Colonic mucosa (tissue), 4 donors: ENCODE measurements around the gene ARAP3. TPM values are rescaled to one million over a fixed set of nuclear protein-coding genes. Genes with fewer than 3 reads are reported as not detected.
"Not testable (repeated sequence)": the region's sequence is repeated elsewhere in the genome, so short reads cannot be mapped to it uniquely, and the experiment has no call there.

ENCODE experiments used
- DNase-seq: peaks from one replicate; pipeline ENCODE4 v3.0.0-alpha.2; 2020
- H3K27ac ChIP-seq: fragments of 200-600 bp; one replicate; pipeline ENCODE4 v1.8.0; 2021
- H3K27me3 ChIP-seq: fragments of 200-600 bp; one replicate; pipeline ENCODE4 v1.8.0; 2021
- H3K36me3 ChIP-seq: fragments of 200-600 bp; one replicate; pipeline ENCODE4 v1.8.0; 2021
- H3K4me1 ChIP-seq: fragments of 200-600 bp; one replicate; pipeline ENCODE4 v1.8.0; 2021; ENCODE audit warnings: mild to moderate bottlenecking
- H3K4me3 ChIP-seq: fragments of 200-600 bp; one replicate; pipeline ENCODE4 v1.8.0; 2021
- H3K9ac ChIP-seq, 2 donors: one replicate each; pipeline ENCODE4 v1.7.0; 2013; ENCODE audit warnings: control low read depth in 2 of 2, low read depth in 2 of 2, low read length in 2 of 2
- H3K9me3 ChIP-seq: fragments of 200-600 bp; one replicate; pipeline ENCODE4 v1.8.0; 2021
- intact Hi-C: fragments of 100-400 bp; cut with DNase I; formaldehyde crosslinking; loops from one replicate; pipeline ENCODE4 v1.14.1; 2022
- total RNA-seq, 2 donors: library from RNA; stranded (reverse); fragmentation: NEBNext Ultra II Directional in 1 of 2; extraction: Animal tissue kit (Norgen Biotek cat#: 25700) in 1 of 2; gene quantifications; one replicate each; pipeline ENCODE4 v1.2.1, GENCODE V29; 2021
- TF ChIP-seq, protein P1 (sequence below): fragments of 200-600 bp; IDR thresholded peaks from one replicate; pipeline ENCODE4 v1.8.0; 2022; ENCODE audit warnings: antibody characterized with exemption, mild to moderate bottlenecking
- donor health status: healthy.
- donor health status: DM: no; HTN: no; CAD: no.
- donor health status: DM: no; HTN: no; CAD: no.

The ARAP3 gene, protein sequence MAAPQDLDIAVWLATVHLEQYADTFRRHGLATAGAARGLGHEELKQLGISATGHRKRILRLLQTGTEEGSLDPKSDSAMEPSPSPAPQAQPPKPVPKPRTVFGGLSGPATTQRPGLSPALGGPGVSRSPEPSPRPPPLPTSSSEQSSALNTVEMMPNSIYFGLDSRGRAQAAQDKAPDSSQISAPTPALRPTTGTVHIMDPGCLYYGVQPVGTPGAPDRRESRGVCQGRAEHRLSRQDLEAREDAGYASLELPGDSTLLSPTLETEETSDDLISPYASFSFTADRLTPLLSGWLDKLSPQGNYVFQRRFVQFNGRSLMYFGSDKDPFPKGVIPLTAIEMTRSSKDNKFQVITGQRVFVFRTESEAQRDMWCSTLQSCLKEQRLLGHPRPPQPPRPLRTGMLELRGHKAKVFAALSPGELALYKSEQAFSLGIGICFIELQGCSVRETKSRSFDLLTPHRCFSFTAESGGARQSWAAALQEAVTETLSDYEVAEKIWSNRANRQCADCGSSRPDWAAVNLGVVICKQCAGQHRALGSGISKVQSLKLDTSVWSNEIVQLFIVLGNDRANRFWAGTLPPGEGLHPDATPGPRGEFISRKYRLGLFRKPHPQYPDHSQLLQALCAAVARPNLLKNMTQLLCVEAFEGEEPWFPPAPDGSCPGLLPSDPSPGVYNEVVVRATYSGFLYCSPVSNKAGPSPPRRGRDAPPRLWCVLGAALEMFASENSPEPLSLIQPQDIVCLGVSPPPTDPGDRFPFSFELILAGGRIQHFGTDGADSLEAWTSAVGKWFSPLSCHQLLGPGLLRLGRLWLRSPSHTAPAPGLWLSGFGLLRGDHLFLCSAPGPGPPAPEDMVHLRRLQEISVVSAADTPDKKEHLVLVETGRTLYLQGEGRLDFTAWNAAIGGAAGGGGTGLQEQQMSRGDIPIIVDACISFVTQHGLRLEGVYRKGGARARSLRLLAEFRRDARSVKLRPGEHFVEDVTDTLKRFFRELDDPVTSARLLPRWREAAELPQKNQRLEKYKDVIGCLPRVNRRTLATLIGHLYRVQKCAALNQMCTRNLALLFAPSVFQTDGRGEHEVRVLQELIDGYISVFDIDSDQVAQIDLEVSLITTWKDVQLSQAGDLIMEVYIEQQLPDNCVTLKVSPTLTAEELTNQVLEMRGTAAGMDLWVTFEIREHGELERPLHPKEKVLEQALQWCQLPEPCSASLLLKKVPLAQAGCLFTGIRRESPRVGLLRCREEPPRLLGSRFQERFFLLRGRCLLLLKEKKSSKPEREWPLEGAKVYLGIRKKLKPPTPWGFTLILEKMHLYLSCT (N-terminal part only)
- total RNA-seq = 10 to 100 TPM in 1 of 2 donors, 1 to 10 TPM in 1; 5.1 to 15.4 TPM

DNA sequence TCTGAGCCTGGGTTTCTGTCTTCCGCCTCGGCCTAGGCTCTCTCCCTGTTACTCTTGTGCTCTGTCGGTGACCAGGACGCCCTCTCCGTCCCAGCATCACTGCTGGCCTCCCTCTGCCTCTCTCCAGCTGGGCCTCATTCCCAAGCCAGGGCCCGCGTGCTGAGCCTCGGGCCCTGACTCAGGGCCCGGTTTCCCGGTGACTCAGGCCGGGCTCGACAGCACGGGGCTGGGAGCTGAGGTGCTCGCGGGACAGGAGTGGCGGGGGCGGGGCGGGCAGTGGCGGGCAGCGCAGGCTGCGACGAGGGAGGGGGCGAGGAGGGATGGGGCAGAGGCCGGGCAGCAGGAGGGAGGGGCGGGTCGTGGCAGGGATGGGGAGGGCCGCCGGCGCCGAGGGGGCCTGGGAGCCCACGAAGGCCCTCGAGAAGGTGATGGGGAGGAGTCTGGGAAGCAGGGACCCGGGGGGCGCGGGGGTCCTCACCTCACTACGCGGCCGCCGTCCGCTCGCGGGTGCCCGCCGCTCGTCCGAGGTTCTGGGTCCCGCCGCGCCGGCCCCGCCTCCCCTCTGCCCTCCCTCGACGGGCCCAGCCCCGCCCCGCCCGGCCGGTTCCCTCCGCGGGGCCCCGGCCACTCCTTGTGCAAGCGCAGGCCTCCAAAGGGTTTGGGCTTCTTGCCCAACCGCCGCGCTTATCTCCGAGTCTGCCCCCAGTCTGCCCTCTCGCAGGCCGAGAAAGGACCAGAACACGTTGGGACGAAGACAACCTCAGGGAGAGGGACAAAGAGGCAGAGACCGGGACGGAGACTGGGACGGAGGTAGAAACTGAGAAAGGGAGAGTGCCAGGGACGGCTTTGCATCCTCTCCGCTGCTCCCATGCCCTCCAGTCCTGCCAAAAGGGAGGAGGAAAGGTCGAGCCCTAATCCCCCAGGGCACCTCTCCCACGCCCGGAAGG is at the start of gene ARAP3:
Gene ARAP3, minus strand, starts transcription at position 536 of the 947 bp plus-strand sequence. CDS start 1,744 bp downstream, outside the sequence.
- H3K4me3 ChIP-seq = peak within 1 kb of the TSS; percentile 48
- intact Hi-C loops = no loop called here
- TF ChIP-seq, protein P1, sequence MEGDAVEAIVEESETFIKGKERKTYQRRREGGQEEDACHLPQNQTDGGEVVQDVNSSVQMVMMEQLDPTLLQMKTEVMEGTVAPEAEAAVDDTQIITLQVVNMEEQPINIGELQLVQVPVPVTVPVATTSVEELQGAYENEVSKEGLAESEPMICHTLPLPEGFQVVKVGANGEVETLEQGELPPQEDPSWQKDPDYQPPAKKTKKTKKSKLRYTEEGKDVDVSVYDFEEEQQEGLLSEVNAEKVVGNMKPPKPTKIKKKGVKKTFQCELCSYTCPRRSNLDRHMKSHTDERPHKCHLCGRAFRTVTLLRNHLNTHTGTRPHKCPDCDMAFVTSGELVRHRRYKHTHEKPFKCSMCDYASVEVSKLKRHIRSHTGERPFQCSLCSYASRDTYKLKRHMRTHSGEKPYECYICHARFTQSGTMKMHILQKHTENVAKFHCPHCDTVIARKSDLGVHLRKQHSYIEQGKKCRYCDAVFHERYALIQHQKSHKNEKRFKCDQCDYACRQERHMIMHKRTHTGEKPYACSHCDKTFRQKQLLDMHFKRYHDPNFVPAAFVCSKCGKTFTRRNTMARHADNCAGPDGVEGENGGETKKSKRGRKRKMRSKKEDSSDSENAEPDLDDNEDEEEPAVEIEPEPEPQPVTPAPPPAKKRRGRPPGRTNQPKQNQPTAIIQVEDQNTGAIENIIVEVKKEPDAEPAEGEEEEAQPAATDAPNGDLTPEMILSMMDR = no peak
- DNase-seq = peak; percentile 88
- peaks cover 3% of the 10 kb centered on the region for H3K4me1 ChIP-seq
- H3K36me3 ChIP-seq = no peaks in the 10 kb centered on the region
- H3K9ac ChIP-seq = peak within 1 kb of the TSS; percentile 63 to 64
- H3K9me3 ChIP-seq = no peaks in the 10 kb centered on the region
- H3K27me3 ChIP-seq = no peaks in the 10 kb centered on the region
- H3K27ac ChIP-seq = peak within 1 kb of the TSS; percentile 60

DNA sequence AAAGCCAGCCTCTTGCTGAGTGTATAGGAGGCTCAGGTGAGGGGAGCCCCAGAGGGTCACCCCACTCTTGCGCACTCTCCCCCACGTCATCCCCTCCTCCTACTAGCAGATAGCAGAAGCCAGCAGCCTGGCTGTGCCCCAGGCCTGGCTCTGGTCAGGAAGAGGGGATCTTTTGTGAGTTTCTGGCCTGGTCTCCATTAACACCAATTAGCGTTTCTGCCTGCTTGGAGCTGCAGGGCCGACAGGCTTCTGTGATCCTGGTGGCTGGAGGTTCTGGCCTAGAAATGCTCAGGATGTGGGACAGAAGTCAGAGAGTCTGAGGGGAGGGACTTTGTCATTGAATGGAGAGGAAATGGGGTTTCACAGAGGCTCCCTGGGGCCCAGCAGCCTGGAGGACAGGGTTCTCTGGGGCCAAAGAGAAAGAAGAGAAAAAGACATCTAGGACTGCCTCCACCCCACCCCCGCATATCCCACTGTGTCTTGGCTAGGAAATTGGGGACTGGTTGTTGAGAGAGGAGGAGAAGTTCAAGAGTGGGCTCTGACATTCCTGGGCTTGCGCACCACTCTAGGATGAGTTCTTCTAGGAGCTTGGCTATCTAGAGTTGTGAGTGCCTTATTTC is 47.5 kb upstream of the ARAP3 start:
- Histone ChIP-seq H3K27me3 (no peaks in the 10 kb centered on the region), H3K9me3 (no peaks in the 10 kb centered on the region), H3K27ac (no peak overlapping the region), H3K4me1 (no peaks in the 10 kb centered on the region), H3K36me3 (no peaks in the 10 kb centered on the region), H3K4me3 (no peak overlapping the region), H3K9ac (no peak overlapping the region)
- TF ChIP-seq, protein P1 = no peak
- DNase-seq = no peak
- intact Hi-C loops = no loop called here

DNA sequence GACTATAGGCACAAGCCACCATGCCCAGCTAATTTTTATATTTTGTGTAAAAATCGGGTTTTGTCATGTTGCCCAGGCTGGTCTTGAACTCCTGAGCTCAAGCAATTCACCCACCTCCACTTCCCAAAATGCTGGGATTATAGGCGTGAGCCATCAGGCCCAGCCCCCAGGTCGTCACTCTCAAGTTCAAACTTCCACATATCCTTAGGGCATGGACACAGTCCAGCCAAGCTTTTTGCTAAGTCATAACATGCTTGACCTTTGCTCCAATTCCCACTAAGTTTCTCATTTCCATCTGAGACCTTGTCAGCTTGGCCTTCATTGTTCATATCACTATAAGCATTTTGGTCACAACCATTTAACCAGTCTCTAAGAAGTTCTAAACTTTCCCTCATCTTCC is 43.9 kb upstream of the ARAP3 start:
- TF ChIP-seq, protein P1 = no peak
- intact Hi-C loops = no loop called here
- H3K4me1 ChIP-seq = no peaks in the 10 kb centered on the region
- H3K27me3 ChIP-seq = no peaks in the 10 kb centered on the region
- DNase-seq = no peak
- no peak overlapping the region for H3K4me3 ChIP-seq
- no peak overlapping the region for H3K9ac ChIP-seq
- H3K36me3 ChIP-seq = no peaks in the 10 kb centered on the region
- H3K27ac ChIP-seq = no peak overlapping the region
- H3K9me3 ChIP-seq = no peaks in the 10 kb centered on the region

DNA sequence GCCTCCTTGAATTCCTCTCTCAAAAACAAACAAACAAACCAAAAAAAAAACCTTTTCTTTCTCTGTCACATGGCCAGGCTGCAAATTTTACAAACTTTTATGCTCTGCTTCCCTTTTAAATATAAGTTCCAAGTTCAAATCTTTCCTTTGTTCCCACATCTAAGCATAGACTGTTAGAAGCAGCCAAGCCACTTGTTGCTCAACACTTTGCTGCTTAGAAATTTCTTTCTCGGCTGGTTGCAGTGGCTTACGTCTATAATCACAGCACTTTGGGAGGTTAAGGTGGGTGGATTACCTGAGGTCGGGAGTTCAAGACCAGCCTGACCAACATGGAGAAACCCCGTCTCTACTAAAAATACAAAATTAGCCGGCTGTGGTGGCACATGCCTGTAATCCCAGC is 43.1 kb upstream of the ARAP3 start:
- H3K4me1 ChIP-seq, H3K9ac ChIP-seq, H3K9me3 ChIP-seq, DNase-seq, H3K4me3 ChIP-seq, H3K27me3 ChIP-seq, H3K36me3 ChIP-seq, H3K27ac ChIP-seq, intact Hi-C loops: not testable (repeated sequence)

DNA sequence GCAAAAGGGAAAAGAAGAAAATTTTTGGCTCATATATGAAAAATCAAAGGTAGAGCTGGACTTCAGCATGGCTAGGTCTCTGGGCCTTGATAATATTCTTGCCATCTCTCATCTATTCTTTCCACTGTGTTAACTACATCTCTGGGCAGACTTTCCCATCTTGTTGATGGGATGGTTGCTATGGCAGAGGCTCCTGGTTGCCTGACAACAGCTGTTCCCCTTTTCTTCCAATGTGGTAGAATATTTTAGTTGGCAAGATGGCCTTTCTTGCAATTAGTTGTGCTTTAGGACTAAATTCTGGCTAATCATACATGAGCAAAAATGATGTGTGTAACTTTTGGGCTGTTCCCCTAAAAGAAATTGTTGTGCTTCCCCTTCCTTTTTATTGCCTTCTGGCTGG is 40.2 kb upstream of the ARAP3 start:
- intact Hi-C loops = no loop called here
- no peak for DNase-seq
- Histone ChIP-seq H3K36me3 (no peaks in the 10 kb centered on the region), H3K9ac (no peak overlapping the region), H3K9me3 (no peaks in the 10 kb centered on the region), H3K4me1 (no peaks in the 10 kb centered on the region), H3K4me3 (no peak overlapping the region), H3K27me3 (no peaks in the 10 kb centered on the region), H3K27ac (no peak overlapping the region)
- TF ChIP-seq, protein P1 = no peak
